ENCODE results near the gene ESRRA.

The ESRRA gene

DNA sequence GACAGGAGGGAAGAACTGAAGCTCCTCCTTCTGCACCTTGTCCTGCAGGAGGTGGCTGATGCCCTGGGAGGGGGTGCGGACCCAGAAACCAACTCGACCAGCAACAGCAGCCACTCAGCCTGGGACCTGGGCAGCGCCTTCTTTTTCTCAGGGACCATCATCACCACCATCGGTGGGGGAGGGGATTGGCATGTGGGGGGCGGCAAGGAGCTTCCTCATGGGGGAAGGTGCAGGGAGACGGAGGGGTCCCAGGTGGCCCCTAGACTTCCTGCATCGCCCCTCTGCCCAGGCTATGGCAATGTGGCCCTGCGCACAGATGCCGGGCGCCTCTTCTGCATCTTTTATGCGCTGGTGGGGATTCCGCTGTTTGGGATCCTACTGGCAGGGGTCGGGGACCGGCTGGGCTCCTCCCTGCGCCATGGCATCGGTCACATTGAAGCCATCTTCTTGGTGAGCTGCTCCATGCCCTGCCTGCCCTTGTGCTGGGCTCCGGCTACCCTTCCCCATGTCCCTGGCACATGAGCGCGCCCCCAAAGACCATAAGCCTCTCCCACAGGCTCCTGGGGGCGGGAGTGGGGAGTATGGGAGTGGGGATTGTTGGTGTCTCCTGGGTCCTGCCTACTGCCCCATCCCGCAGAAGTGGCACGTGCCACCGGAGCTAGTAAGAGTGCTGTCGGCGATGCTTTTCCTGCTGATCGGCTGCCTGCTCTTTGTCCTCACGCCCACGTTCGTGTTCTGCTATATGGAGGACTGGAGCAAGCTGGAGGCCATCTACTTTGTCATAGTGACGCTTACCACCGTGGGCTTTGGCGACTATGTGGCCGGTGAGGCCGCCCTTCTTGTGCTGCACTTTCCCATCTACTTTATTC, 8.3 kb upstream of the ESRRA start:
- Histone ChIP-seq H3K9me3 (ENCODE audit: control insufficient read depth, insufficient read depth, low read length) (no peaks in the 10 kb centered on the region), H3K4me1 (ENCODE audit: control insufficient read depth, insufficient read depth, low read length) (peaks cover 4% of the 10 kb centered on the region; the same call in 1 of the 2 replicates), H3K4me3 (ENCODE audit: low read depth, low read length) (no peak overlapping the region), H3K27ac (ENCODE audit: low read depth, low read length) (no peak overlapping the region), H3K9ac (ENCODE audit: low read depth, low read length) (no peak overlapping the region), H3K27me3 (ENCODE audit: control insufficient read depth, insufficient read depth, low read length) (peaks cover 99% of the 10 kb centered on the region), H3K36me3 (ENCODE audit: control insufficient read depth, insufficient read depth, low read length) (no peaks in the 10 kb centered on the region)

DNA sequence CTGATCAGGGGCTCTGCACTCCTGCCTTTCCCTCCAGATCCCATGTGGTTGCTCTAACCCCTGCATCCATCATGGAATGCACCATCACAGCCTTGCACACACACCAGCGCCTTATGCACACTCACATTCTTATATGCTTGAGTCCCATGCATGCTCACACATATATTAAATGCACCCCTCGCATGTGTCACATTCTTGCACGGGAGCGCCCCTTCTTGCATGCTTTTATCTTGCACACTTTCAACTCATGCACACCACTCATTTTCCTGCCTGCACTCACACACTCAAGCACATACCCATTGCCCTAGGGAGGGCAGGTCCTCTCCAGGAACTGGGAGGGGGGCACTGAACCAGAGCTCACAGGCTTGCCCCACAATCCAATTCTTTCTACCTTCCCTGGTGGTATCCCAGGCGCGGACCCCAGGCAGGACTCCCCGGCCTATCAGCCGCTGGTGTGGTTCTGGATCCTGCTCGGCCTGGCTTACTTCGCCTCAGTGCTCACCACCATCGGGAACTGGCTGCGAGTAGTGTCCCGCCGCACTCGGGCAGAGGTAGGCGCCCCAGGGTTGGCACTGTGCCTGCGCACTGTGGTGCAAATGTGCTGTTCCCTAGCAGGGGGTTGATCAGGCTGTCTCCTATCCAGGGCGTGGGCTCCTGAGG, 7.5 kb upstream of the ESRRA start:
- Histone ChIP-seq H3K27ac (ENCODE audit: low read depth, low read length) (no peak overlapping the region), H3K36me3 (ENCODE audit: control insufficient read depth, insufficient read depth, low read length) (no peaks in the 10 kb centered on the region), H3K27me3 (ENCODE audit: control insufficient read depth, insufficient read depth, low read length) (peaks cover 91% of the 10 kb centered on the region), H3K4me3 (ENCODE audit: low read depth, low read length) (no peak overlapping the region), H3K9me3 (ENCODE audit: control insufficient read depth, insufficient read depth, low read length) (no peaks in the 10 kb centered on the region), H3K4me1 (ENCODE audit: control insufficient read depth, insufficient read depth, low read length) (peaks cover 4% of the 10 kb centered on the region; the same call in 1 of the 2 replicates), H3K9ac (ENCODE audit: low read depth, low read length) (no peak overlapping the region)

DNA sequence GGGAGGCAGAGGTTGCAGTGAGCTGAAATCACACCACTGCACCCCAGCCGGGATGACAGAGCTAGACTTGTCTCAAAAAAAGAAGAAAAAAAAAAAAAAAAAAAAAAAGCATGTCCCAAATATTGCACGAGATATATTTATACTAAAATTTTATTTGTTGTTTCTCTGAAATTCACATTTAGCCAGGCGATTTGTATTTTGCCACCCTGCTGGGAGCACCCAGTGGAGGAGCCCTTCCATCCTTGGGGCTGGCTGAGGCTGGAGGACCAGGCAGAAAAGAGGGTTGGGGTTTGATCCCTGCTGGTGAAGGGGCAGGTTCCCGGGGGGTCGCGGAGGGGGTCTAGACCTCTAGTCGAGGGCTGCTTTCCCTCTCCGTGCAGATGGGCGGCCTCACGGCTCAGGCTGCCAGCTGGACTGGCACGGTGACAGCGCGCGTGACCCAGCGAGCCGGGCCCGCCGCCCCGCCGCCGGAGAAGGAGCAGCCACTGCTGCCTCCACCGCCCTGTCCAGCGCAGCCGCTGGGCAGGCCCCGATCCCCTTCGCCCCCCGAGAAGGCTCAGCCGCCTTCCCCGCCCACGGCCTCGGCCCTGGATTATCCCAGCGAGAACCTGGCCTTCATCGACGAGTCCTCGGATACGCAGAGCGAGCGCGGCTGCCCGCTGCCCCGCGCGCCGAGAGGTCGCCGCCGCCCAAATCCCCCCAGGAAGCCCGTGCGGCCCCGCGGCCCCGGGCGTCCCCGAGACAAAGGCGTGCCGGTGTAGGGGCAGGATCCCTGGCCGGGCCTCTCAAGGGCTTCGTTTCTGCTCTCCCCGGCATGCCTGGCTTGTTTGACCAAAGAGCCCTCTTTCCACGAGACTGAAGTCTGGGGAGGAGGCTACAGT, 6.1 kb upstream of the ESRRA start:
- Histone ChIP-seq H3K27me3 (ENCODE audit: control insufficient read depth, insufficient read depth, low read length) (peaks cover 77% of the 10 kb centered on the region), H3K27ac (ENCODE audit: low read depth, low read length) (no peak overlapping the region), H3K9me3 (ENCODE audit: control insufficient read depth, insufficient read depth, low read length) (no peaks in the 10 kb centered on the region), H3K9ac (ENCODE audit: low read depth, low read length) (no peak overlapping the region), H3K36me3 (ENCODE audit: control insufficient read depth, insufficient read depth, low read length) (no peaks in the 10 kb centered on the region), H3K4me1 (ENCODE audit: control insufficient read depth, insufficient read depth, low read length) (peaks cover 8% of the 10 kb centered on the region; the same call in 1 of the 2 replicates), H3K4me3 (ENCODE audit: low read depth, low read length) (peak overlapping the region; percentile 54; the same call in 1 of the 2 replicates)

DNA sequence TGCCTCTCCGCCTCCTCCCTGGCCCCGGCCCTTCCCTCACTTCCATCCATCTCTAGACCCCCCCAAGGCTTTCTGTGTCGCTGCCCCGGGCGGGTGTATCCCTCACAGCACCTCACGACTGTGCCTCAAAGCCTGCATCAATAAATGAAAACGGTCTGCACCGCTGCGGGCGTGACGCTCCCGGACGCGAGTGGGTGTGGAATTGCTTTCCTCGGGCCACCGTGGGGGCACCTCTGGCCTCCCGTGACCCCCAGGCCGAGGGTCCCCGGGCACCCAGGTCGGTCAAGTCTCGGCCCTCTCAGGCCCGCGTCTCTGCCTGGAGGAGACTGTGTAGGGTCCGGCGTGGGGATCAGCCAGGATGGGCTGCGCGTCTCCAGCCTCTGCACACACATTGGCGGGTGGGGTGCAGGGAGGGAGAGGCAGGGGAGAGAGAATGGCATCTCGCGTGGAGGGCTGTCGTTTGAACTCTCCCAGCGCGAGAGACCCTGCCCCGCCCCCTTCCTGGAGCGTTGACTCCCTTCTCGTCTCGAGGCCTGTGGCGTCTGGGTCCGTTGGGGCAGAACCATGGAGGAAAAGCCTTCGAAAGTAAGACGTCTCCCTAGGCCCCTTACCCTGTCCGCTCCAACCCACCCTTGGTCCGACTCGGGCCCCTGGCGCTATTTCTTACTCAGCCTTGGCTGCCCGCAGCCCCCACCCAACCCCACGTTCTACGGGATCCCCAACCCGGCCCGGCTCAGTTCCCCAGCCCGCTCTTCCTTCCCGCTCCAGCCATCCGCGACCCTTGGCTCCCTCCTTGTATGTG, 5.3 kb upstream of the ESRRA start, which contains the start of gene CATSPERZ:
CATSPERZ (plus strand) TSS at position 512 of the 802 bp plus-strand sequence; CDS start at position 565, 53 bp downstream.
- no peaks in the 10 kb centered on the region for H3K36me3 ChIP-seq (ENCODE audit: control insufficient read depth, insufficient read depth, low read length)
- no peak within 1 kb of the TSS for H3K27ac ChIP-seq (ENCODE audit: low read depth, low read length)
- H3K9ac ChIP-seq (ENCODE audit: low read depth, low read length) = 0 out of 2 replicates have a peak within 1 kb of the TSS, but pooled peaks have one; percentile 16
- peak within 1 kb of the TSS; percentile 54 for H3K4me3 ChIP-seq (ENCODE audit: low read depth, low read length)
- peaks cover 69% of the 10 kb centered on the region for H3K27me3 ChIP-seq (ENCODE audit: control insufficient read depth, insufficient read depth, low read length)
- no peaks in the 10 kb centered on the region for H3K9me3 ChIP-seq (ENCODE audit: control insufficient read depth, insufficient read depth, low read length)
- peaks cover 8% of the 10 kb centered on the region; the same call in 1 of the 2 replicates for H3K4me1 ChIP-seq (ENCODE audit: control insufficient read depth, insufficient read depth, low read length)

DNA sequence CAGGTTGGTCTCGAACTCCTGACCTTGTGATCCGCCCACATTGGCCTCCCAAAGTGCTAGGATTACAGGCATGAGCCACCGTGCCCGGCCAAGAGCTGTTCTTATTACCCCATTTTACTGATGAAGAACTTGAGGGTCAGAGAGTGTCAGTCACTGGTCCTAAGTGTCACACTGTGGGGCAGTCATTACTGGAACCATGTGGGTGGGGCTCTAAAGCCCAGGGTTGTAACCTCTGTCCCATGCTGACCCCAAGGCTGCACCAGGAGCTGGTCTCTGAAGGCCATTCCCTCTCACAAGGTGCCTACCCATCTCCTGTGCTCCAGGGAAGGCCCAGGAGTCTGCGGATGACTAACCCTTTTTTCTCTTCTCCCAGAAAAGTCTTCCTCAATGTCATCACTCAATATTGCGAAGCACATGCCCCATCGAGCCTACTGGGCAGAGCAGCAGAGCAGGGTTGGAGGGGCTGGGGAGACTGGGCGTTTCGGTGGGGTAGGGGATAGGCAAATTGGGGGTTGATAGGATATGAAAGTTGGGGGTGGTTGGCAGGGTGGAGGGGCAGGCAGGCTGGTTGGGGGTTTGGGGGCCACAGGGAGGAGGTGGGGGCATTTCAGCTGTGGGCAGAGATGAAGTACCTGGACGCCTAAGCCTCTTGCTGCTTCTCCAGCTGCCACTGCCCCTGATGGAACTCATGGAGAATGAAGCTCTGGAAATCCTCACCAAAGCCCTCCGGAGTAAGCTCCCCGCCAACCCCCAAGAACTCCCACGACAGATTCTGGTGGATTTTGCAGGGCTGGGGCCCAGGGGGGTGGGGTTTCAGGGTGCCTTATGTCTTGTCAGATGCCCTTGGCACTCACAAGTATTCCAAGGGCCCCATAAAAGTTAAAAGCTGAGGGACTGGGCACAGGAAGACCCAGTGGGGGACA, 2.0 kb upstream of the ESRRA start:
- Histone ChIP-seq H3K27me3 (ENCODE audit: control insufficient read depth, insufficient read depth, low read length) (peaks cover 36% of the 10 kb centered on the region), H3K4me1 (ENCODE audit: control insufficient read depth, insufficient read depth, low read length) (peaks cover 14% of the 10 kb centered on the region; the same call in 1 of the 2 replicates), H3K9ac (ENCODE audit: low read depth, low read length) (no peak overlapping the region), H3K4me3 (ENCODE audit: low read depth, low read length) (no peak overlapping the region), H3K36me3 (ENCODE audit: control insufficient read depth, insufficient read depth, low read length) (peaks cover 9% of the 10 kb centered on the region), H3K9me3 (ENCODE audit: control insufficient read depth, insufficient read depth, low read length) (no peaks in the 10 kb centered on the region), H3K27ac (ENCODE audit: low read depth, low read length) (no peak overlapping the region)

DNA sequence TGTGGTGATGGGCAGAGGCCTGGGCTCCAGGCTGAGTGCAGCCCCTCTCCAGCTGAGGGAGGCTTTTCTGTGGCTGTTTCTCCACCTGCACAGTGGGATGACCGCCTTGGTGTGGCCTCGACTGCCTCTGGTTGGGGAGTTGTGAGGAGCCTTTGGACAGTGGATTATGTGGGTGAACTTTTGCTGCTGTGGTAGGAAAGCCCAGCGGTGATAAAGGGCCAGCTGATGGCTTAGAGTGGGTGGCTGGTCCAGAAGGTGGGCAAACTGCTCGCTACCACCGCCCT, 1.4 kb upstream of the ESRRA start:
- Histone ChIP-seq H3K4me1 (ENCODE audit: control insufficient read depth, insufficient read depth, low read length) (peaks cover 14% of the 10 kb centered on the region; the same call in 1 of the 2 replicates), H3K27ac (ENCODE audit: low read depth, low read length) (peak overlapping the region; percentile 100), H3K36me3 (ENCODE audit: control insufficient read depth, insufficient read depth, low read length) (peaks cover 9% of the 10 kb centered on the region), H3K27me3 (ENCODE audit: control insufficient read depth, insufficient read depth, low read length) (peaks cover 30% of the 10 kb centered on the region), H3K9ac (ENCODE audit: low read depth, low read length) (no peak overlapping the region), H3K9me3 (ENCODE audit: control insufficient read depth, insufficient read depth, low read length) (no peaks in the 10 kb centered on the region), H3K4me3 (ENCODE audit: low read depth, low read length) (peak overlapping the region; percentile 67)

DNA sequence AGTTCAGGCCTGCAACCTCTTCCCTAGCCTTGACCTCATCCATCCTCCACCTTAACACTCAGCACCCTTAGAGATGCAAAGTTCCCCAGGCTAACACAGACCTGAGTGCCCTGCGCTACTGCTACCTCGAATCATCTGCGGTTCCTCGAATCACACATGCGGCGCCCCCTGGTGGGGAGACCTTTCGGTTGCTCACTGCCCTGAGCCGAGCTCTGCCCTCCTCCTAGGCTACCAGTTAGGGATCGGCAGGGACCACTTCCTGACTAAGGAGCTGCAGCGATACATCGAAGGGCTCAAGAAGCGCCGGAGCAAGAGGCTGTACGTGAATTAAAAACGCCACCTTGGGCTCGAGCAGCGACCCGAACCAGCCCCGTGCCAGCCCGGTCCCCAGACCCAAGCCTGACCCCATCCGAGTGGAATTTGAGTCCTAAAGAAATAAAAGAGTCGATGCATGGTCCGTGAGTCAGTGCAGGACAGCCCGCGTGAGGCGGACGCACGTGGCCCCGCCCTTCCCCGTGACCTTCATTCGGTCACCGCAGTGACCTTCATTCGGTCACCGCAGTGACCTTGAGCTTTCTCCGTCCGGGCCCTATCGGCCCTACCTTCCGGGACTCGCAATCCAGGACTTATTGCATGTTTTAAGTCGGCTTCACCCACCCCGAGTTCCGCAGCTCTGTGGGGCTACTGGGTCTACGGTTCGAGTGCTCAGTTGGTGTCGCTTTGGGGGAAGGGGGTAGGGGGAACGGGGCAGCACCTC, 830 bp upstream of the ESRRA start:
- peak overlapping the region; percentile 67 for H3K4me3 ChIP-seq (ENCODE audit: low read depth, low read length)
- no peaks in the 10 kb centered on the region for H3K9me3 ChIP-seq (ENCODE audit: control insufficient read depth, insufficient read depth, low read length)
- peaks cover 9% of the 10 kb centered on the region for H3K36me3 ChIP-seq (ENCODE audit: control insufficient read depth, insufficient read depth, low read length)
- peak overlapping the region; percentile 100 for H3K27ac ChIP-seq (ENCODE audit: low read depth, low read length)
- H3K9ac ChIP-seq (ENCODE audit: low read depth, low read length) = peak overlapping the region; percentile 87
- H3K4me1 ChIP-seq (ENCODE audit: control insufficient read depth, insufficient read depth, low read length) = peaks cover 14% of the 10 kb centered on the region; the same call in 1 of the 2 replicates
- peaks cover 24% of the 10 kb centered on the region for H3K27me3 ChIP-seq (ENCODE audit: control insufficient read depth, insufficient read depth, low read length)

DNA sequence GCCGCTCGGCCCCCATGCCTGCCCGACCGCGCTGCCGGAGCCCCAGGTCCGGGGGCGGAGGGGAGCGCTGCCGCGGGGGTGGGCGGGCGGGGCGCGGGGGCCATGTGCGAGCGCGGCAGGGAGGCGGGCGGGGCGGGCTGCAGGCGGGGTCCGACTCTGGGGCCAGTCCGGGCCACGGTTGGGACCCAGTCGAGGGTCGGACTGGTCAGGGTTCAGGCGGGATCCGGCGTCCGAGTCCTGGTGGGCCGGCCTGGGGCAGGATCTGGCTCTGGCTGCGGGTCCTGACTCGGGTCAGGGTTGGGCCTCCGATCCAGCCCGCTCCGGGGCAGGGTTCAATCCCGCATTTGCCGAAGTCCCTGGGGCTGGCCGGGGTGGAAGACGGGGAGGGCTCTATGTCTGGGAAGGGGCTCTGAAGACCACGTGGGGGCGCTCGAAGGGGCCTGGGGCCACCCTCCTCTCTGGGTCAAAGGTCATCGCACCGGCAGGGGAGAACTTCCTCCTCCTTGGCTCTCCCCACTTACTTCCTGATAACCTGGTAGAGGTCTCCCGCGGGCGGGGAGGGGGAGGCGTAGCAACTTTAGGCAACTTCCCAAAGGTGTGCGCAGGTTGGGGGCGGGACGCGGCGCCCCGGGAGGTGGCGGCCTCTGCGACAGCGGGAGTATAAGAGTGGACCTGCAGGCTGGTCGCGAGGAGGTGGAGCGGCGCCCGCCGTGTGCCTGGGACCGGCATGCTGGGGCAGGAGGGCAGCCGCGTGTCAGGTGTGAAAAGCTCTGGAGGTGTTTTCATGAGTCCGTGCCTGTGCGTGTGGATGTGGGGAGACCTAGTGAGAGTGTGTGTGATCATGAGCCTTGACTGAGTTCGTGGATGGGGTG, 603 bp downstream of the ESRRA start:
- peaks cover 10% of the 10 kb centered on the region for H3K27me3 ChIP-seq (ENCODE audit: control insufficient read depth, insufficient read depth, low read length)
- peaks cover 9% of the 10 kb centered on the region for H3K36me3 ChIP-seq (ENCODE audit: control insufficient read depth, insufficient read depth, low read length)
- peak overlapping the region; percentile 92 for H3K27ac ChIP-seq (ENCODE audit: low read depth, low read length)
- H3K4me1 ChIP-seq (ENCODE audit: control insufficient read depth, insufficient read depth, low read length) = peaks cover 11% of the 10 kb centered on the region; the same call in 1 of the 2 replicates
- peak overlapping the region; percentile 80 for H3K4me3 ChIP-seq (ENCODE audit: low read depth, low read length)
- H3K9me3 ChIP-seq (ENCODE audit: control insufficient read depth, insufficient read depth, low read length) = no peaks in the 10 kb centered on the region
- H3K9ac ChIP-seq (ENCODE audit: low read depth, low read length) = peak overlapping the region; percentile 69
